ENCODE results near the gene PACRG. TPM values are rescaled to one million over a fixed set of nuclear protein-coding genes. Genes with fewer than 3 reads are reported as not detected.

PACRG gene
- total RNA-seq, 2 experiments from 2014 or later = 0.66 to 0.81 TPM

GRCh38 chr6:163298079-163298830 is 570.5 kb downstream of the PACRG start:
- Mint-ChIP-seq H3K4me1 (ENCODE audit: low read depth) (no peaks in the 10 kb centered on the region), H3K9me3 (no peaks in the 10 kb centered on the region), H3K4me3 (no peak overlapping the region), H3K27me3 (no peaks in the 10 kb centered on the region), H3K36me3 (ENCODE audit: low read depth) (no peaks in the 10 kb centered on the region), H3K27ac (no peak overlapping the region)
- no peak for ATAC-seq (ENCODE audit: poor library complexity)
- Histone ChIP-seq H3K9me3 (ENCODE audit: control insufficient read depth in 1 of 2, insufficient read depth in 1 of 2, low read length in 2 of 2) (no peaks in the 10 kb centered on the region), H3K4me1 (ENCODE audit: insufficient read depth, low read length) (no peaks in the 10 kb centered on the region), H3K27ac (ENCODE audit: low read depth in 1 of 2, low read length in 2 of 2) (no peak overlapping the region), H3K27me3 (ENCODE audit: control insufficient read depth in 1 of 2, insufficient read depth in 2 of 2, low read length in 2 of 2) (no peaks in the 10 kb centered on the region), H3K36me3 (ENCODE audit: insufficient read depth, low read length) (no peaks in the 10 kb centered on the region), H3K4me3 (ENCODE audit: low read length) (no peak overlapping the region)
- no peak for DNase-seq
- TF ChIP-seq, protein P1, sequence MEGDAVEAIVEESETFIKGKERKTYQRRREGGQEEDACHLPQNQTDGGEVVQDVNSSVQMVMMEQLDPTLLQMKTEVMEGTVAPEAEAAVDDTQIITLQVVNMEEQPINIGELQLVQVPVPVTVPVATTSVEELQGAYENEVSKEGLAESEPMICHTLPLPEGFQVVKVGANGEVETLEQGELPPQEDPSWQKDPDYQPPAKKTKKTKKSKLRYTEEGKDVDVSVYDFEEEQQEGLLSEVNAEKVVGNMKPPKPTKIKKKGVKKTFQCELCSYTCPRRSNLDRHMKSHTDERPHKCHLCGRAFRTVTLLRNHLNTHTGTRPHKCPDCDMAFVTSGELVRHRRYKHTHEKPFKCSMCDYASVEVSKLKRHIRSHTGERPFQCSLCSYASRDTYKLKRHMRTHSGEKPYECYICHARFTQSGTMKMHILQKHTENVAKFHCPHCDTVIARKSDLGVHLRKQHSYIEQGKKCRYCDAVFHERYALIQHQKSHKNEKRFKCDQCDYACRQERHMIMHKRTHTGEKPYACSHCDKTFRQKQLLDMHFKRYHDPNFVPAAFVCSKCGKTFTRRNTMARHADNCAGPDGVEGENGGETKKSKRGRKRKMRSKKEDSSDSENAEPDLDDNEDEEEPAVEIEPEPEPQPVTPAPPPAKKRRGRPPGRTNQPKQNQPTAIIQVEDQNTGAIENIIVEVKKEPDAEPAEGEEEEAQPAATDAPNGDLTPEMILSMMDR (IDR thresholded peaks at IDR 0.05) = no peak
- ChIA-PET CTCF (no interaction called here), POLR2A (no interaction called here)
- intact Hi-C loops (cut with DNase I, micrococcal nuclease) = no loop called here

DNA sequence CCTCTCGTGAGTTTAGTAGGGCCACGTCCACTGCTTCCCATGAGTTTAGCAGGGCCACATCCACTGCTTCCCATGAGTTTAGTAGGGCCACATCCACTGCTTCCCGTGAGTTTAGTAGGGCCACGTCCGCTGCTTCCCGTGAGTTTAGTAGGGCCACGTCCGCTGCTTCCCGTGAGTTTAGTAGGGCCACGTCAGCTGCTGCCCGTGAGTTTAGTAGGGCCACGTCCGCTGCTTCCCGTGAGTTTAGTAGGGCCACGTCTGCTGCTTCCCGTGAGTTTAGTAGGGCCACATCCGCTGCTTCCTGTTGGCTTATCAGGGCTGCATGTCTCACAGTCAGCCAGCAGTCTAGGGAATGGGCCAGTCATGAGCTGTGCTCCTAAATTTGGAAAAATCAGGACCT is 573.1 kb downstream of the PACRG start:
- Mint-ChIP-seq H3K27ac (no peak overlapping the region), H3K36me3 (ENCODE audit: low read depth) (no peaks in the 10 kb centered on the region), H3K4me3 (no peak overlapping the region), H3K9me3 (no peaks in the 10 kb centered on the region), H3K27me3 (no peaks in the 10 kb centered on the region), H3K4me1 (ENCODE audit: low read depth) (no peaks in the 10 kb centered on the region)
- Histone ChIP-seq H3K27ac (ENCODE audit: low read depth in 1 of 2, low read length in 2 of 2) (no peak overlapping the region), H3K27me3 (ENCODE audit: control insufficient read depth in 1 of 2, insufficient read depth in 2 of 2, low read length in 2 of 2) (no peaks in the 10 kb centered on the region), H3K4me1 (ENCODE audit: insufficient read depth, low read length) (no peaks in the 10 kb centered on the region), H3K36me3 (ENCODE audit: insufficient read depth, low read length) (no peaks in the 10 kb centered on the region), H3K4me3 (ENCODE audit: low read length) (no peak overlapping the region), H3K9me3 (ENCODE audit: control insufficient read depth in 1 of 2, insufficient read depth in 1 of 2, low read length in 2 of 2) (no peaks in the 10 kb centered on the region)
- TF ChIP-seq, protein P1 (IDR thresholded peaks at IDR 0.05) = no peak
- ChIA-PET POLR2A (no interaction called here), CTCF (no interaction called here)
- DNase-seq (no peak), ATAC-seq (ENCODE audit: poor library complexity) (no peak)
- intact Hi-C loops (cut with DNase I, micrococcal nuclease) = no loop called here

DNA sequence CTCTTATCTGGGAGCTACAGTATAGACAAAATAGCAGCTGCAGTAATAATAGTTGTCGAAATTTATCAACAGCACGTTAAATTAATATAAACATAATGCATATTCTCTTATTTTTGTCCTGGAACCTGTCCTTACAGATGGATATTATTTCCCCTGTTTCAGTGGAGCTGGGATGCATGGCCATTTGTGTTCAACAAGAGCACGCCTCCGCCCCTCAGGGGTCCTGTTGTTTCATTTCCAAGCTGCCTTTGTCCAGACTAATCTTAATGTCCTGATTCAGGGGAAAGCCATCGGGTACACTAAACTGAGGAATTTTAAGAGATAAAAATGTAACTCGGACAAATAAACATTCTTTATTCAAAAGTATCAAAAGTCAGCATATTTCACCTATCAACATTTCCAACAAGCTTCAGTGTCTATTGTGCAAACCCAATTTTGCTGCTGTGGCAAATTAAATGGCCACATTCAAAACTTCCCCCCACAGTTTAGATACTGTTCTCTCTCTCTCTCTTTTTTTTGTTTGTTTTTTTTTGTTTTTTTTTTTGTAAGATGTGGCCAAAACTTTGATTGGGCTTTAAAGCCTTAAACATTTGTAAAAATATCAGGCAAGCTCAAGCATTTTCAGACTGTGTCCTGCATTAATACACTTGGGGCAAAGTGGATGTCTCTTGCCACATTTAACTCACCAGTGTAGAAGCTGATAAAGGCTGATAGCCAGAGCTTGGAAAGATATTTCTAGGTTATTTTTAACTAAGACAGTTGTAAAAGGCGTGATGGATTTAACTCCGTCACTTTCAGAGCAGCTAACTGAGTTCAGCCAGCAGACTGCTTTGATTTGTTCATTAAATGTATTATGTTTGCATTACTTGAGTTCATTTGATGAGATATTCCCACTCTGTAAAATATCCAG is 574.2 kb downstream of the PACRG start:
- Histone ChIP-seq H3K36me3 (ENCODE audit: insufficient read depth, low read length) (no peaks in the 10 kb centered on the region), H3K27me3 (ENCODE audit: control insufficient read depth in 1 of 2, insufficient read depth in 2 of 2, low read length in 2 of 2) (no peaks in the 10 kb centered on the region), H3K9me3 (ENCODE audit: control insufficient read depth in 1 of 2, insufficient read depth in 1 of 2, low read length in 2 of 2) (no peaks in the 10 kb centered on the region), H3K27ac (ENCODE audit: low read depth in 1 of 2, low read length in 2 of 2) (no peak overlapping the region), H3K4me1 (ENCODE audit: insufficient read depth, low read length) (no peaks in the 10 kb centered on the region), H3K4me3 (ENCODE audit: low read length) (no peak overlapping the region)
- no peaks in the 10 kb centered on the region for H3K27me3 Mint-ChIP-seq
- DNase-seq (no peak), ATAC-seq (ENCODE audit: poor library complexity) (no peak)
- no peaks in the 10 kb centered on the region for H3K36me3 Mint-ChIP-seq (ENCODE audit: low read depth)
- no peaks in the 10 kb centered on the region for H3K9me3 Mint-ChIP-seq
- CTCF ChIA-PET = no interaction called here
- TF ChIP-seq, protein P1 (IDR thresholded peaks at IDR 0.05) = no peak
- POLR2A ChIA-PET = no interaction called here
- H3K27ac Mint-ChIP-seq = no peak overlapping the region
- H3K4me3 Mint-ChIP-seq = no peak overlapping the region
- no peaks in the 10 kb centered on the region for H3K4me1 Mint-ChIP-seq (ENCODE audit: low read depth)
- intact Hi-C loops (cut with DNase I, micrococcal nuclease) = no loop called here
